Fibroblast of pulmonary artery (primary cell): Measurements from ENCODE around the gene LIG1.

Experiments used
- DNase-seq: peaks from one replicate; pipeline ENCODE4 v3.0.0-alpha.2; 2010; ENCODE audit warnings: low read depth
- H3K4me3 ChIP-seq: replicated peaks from 2 replicates; pipeline ENCODE4 v1.5.1; 2011; ENCODE audit warnings: low read depth, mild to moderate bottlenecking, control low read depth, low read length, moderate library complexity
- CTCF ChIP-seq: IDR thresholded peaks from 2 replicates; pipeline ENCODE4 v1.5.1; 2011; ENCODE audit warnings: mild to moderate bottlenecking, control low read depth, low read length, inconsistent platforms; ENCODE audit errors: missing control alignments

LIG1 gene

GRCh38 chr19:48127561-48127960 is 42.6 kb downstream of the LIG1 start:
- no peak overlapping the region for H3K4me3 ChIP-seq
- TF ChIP-seq CTCF, result no peak
- DNase-seq, result no peak

- DNase-seq, result peak; percentile 86
- peak; percentile 33 for TF ChIP-seq CTCF
- no peak overlapping the region for H3K4me3 ChIP-seq
Observed at GRCh38 chr19:48123907-48124651, 46.1 kb downstream of the LIG1 start.

- no peak for TF ChIP-seq CTCF
- H3K4me3 ChIP-seq, result no peak overlapping the region
- DNase-seq, result no peak
Observed at GRCh38 chr19:48122421-48122820, 47.7 kb downstream of the LIG1 start.

GRCh38 chr19:48121909-48122371 is 48.2 kb downstream of the LIG1 start:
- H3K4me3 ChIP-seq, result no peak overlapping the region
- no peak for TF ChIP-seq CTCF
- peak; percentile 54 for DNase-seq

GRCh38 chr19:48121066-48121465 is 49.1 kb downstream of the LIG1 start:
- no peak for DNase-seq
- H3K4me3 ChIP-seq, result no peak overlapping the region
- TF ChIP-seq CTCF, result no peak

- DNase-seq, result no peak
- H3K4me3 ChIP-seq, result no peak overlapping the region
- TF ChIP-seq CTCF, result no peak
Observed at GRCh38 chr19:48120505-48120904, 49.6 kb downstream of the LIG1 start.

- no peak overlapping the region for H3K4me3 ChIP-seq
- no peak for DNase-seq
- TF ChIP-seq CTCF, result no peak
Observed at GRCh38 chr19:48118131-48118517, 52.0 kb downstream of the LIG1 start.
